ENCODE results near the gene EHD1. TPM values are rescaled to one million over a fixed set of nuclear protein-coding genes. Genes with fewer than 3 reads are reported as not detected.

EHD1 gene
- total and polyA plus RNA-seq, 9 of the 15 experiments (the other 6 are each of a cell fraction or from before 2014, with no cell fraction given), result 0.46 to 65.0 (median 16.4) TPM

DNA sequence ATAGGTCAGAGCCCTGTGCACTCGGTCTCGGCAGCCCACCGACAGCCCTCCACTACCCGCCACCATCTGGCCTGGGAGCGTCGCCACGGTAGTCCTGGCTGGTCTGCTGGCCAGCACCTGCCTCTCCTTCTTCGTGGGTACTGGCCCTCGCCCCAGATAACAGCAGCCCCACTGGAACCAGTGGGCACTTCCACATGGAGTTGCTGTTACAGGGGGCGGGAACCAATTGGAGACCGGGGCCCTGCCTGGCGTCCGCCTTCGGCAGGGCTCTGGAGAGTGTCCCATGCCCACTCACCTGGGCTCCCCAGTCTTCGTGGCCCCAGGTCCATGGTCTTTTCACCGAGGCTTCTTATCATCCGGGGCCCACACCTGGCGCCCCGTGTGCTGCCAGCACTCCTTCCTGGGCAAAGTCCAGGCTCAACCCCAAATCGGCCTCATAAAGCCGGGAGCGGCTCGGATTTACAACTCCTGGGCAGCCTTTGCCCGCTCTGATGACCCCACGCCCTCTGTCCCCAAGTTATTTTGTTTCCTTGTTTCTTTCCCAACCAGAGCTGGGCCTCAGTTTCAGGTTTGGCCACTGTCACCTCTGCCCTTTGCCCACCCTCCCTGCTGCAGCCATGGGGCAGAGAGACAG is 12.9 kb upstream of the EHD1 start:
- Histone ChIP-seq H3K27ac (ENCODE audit: extremely low read depth, low read depth, low read length) (no peak overlapping the region; the same call in 2 of the 3 replicates), H3K27me3 (ENCODE audit: control insufficient read depth in 2 of 2, insufficient read depth in 2 of 2, low read length in 2 of 2) (no peaks in the 10 kb centered on the region), H2AFZ (ENCODE audit: low read depth, low read length) (no peak overlapping the region), H3K9me3 (replicated peaks; ENCODE audit: control insufficient read depth, insufficient read depth, low read depth, low read length) (no peaks in the 10 kb centered on the region), H3K4me2 (ENCODE audit: insufficient read depth, low read length) (no peak overlapping the region), H3K9me1 (ENCODE audit: control insufficient read depth, insufficient read depth, low read length) (no peaks in the 10 kb centered on the region), H3K4me3 (no peak overlapping the region), H4K20me1 (replicated peaks; ENCODE audit: control insufficient read depth, insufficient read depth, low read length) (no peaks in the 10 kb centered on the region), H3K9ac (ENCODE audit: insufficient read depth in 1 of 2, low read depth in 2 of 2, low read length in 2 of 2) (peak overlapping the region in 1 of 2 experiments; percentile 71; a peak in 2 of 4 replicates), H3K79me2 (ENCODE audit: control insufficient read depth, insufficient read depth, low read length) (no peaks in the 10 kb centered on the region), H3K36me3 (ENCODE audit: control insufficient read depth, insufficient read depth, low read length) (peaks cover 14% of the 10 kb centered on the region; the same call in 1 of the 3 replicates), H3K4me1 (replicated peaks in 1 of 2; ENCODE audit: control insufficient read depth in 2 of 2, insufficient read depth in 2 of 2, low read length in 2 of 2) (peaks cover 32 to 94% of the 10 kb centered on the region in 2 experiments)
- ATAC-seq (no peak), FAIRE-seq (no peak), DNase-seq (ENCODE audit: extremely low read depth in 1 of 4, low spot score in 3 of 4) (no peak)
- no peak for TF ChIP-seq ZSCAN32 (CRISPR knock-in tag; IDR thresholded peaks at IDR 0.05)
- no peak for TF ChIP-seq ZNF586 (CRISPR knock-in tag; conservative IDR thresholded peaks at IDR 0.05)
- no peak for TF ChIP-seq PPARD (CRISPR knock-in tag; IDR thresholded peaks at IDR 0.05)
- no peak for TF ChIP-seq ZNF239 (CRISPR knock-in tag; IDR thresholded peaks at IDR 0.05)
- TF ChIP-seq, protein P1, sequence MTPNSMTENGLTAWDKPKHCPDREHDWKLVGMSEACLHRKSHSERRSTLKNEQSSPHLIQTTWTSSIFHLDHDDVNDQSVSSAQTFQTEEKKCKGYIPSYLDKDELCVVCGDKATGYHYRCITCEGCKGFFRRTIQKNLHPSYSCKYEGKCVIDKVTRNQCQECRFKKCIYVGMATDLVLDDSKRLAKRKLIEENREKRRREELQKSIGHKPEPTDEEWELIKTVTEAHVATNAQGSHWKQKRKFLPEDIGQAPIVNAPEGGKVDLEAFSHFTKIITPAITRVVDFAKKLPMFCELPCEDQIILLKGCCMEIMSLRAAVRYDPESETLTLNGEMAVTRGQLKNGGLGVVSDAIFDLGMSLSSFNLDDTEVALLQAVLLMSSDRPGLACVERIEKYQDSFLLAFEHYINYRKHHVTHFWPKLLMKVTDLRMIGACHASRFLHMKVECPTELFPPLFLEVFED (CRISPR knock-in tag; conservative IDR thresholded peaks at IDR 0.05), result no peak
- TF ChIP-seq XRCC3 (IDR thresholded peaks at IDR 0.05), result no peak
- TF ChIP-seq, protein P2, sequence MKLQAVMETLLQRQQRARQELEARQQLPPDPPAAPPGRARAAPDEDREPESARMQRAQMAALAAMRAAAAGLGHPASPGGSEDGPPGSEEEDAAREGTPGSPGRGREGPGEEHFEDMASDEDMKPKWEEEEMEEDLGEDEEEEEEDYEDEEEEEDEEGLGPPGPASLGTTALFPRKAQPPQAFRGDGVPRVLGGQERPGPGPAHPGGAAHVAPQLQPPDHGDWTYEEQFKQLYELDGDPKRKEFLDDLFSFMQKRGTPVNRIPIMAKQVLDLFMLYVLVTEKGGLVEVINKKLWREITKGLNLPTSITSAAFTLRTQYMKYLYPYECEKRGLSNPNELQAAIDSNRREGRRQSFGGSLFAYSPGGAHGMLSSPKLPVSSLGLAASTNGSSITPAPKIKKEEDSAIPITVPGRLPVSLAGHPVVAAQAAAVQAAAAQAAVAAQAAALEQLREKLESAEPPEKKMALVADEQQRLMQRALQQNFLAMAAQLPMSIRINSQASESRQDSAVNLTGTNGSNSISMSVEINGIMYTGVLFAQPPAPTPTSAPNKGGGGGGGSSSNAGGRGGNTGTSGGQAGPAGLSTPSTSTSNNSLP (IDR thresholded peaks at IDR 0.05; ENCODE audit: borderline replicate concordance, low read depth, low read length), result no peak
- no peak for TF ChIP-seq RBM15 (IDR thresholded peaks at IDR 0.05; ENCODE audit: insufficient read depth, low read length)
- TF ChIP-seq TRIM28 (IDR thresholded peaks at IDR 0.05), result no peak
- no peak for TF ChIP-seq ZNF699 (CRISPR knock-in tag; IDR thresholded peaks at IDR 0.05; ENCODE audit: insufficient replicate concordance)
- TF ChIP-seq, protein P3, sequence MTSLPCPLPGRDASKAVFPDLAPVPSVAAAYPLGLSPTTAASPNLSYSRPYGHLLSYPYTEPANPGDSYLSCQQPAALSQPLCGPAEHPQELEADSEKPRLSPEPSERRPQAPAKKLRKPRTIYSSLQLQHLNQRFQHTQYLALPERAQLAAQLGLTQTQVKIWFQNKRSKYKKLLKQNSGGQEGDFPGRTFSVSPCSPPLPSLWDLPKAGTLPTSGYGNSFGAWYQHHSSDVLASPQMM (CRISPR knock-in tag; IDR thresholded peaks at IDR 0.05), result no peak
- intact Hi-C loops (cut with micrococcal nuclease), result loop anchor here (5.0 kb wide), 1 partner anchor 104 kb away; no protein-coding TSS in a partner anchor
- ChIA-PET POLR2A (interaction anchor here (1.1 to 3.4 kb wide), 3 partner anchors 13 to 42 kb away, joined by 4 to 28 read pairs (median 4); partner anchors contain the start of gene EHD1), CTCF (ENCODE audit: low intra/inter-chr PET ratio) (no interaction called here)
- 89% methylated on average over 23 of the region's 25 CpGs for WGBS (ENCODE audit: insufficient coverage, low coverage, missing lambda C conversion rate)
- in situ Hi-C loops (cut with MboI), result loop anchor here (5.0 kb wide), 2 partner anchors 44 to 104 kb away; no protein-coding TSS in a partner anchor
- BruUV-seq (replicated peaks), result no TSS peak

Measured in K562 (cell line).